ENCODE measurements around the gene GFY.
A peak's percentile ranks its signal among the peaks of the same experiment; 100 is the strongest.
"Not testable (repeated sequence)": the region's sequence is repeated elsewhere in the genome, so short reads cannot be mapped to it uniquely, and the experiment has no call there.

GFY gene

GRCh38 chr19:49441210-49441959 is 16.2 kb downstream of the GFY start, which contains the start of gene SLC17A7:
Gene SLC17A7 (minus strand): TSS chr19:49441527. CDS start chr19:49441379, 148 bp downstream.
- peak within 1 kb of the TSS in 5 of 21 experiments; percentile 10 to 83 (median 48) for H3K27ac ChIP-seq
- peak within 1 kb of the TSS in 5 of 7 experiments; percentile 51 to 75 (median 63) for H3K4me3 ChIP-seq

- peak overlapping the region in 2 of 21 experiments; percentile 10 to 37 for H3K27ac ChIP-seq
- peak overlapping the region in 3 of 7 experiments; percentile 51 to 75 (median 63) for H3K4me3 ChIP-seq
Observed at GRCh38 chr19:49441960-49442350, 16.8 kb downstream of the GFY start.

GRCh38 chr19:49442354-49442753 is 17.2 kb downstream of the GFY start:
- H3K27ac ChIP-seq, result peak overlapping the region in 9 of 21 experiments; percentile 10 to 83 (median 48)
- H3K4me3 ChIP-seq, result peak overlapping the region; percentile 51 to 75 (median 63)

GRCh38 chr19:49442771-49443365 is 17.7 kb downstream of the GFY start:
- H3K4me3 ChIP-seq, result peak overlapping the region; percentile 51 to 75 (median 63)
- peak overlapping the region in 20 of 21 experiments; percentile 58 to 85 (median 79) for H3K27ac ChIP-seq

- Histone ChIP-seq H3K4me3 (peak overlapping the region; percentile 51 to 75 (median 63)), H3K27ac (peak overlapping the region in 20 of 21 experiments; percentile 58 to 85 (median 79))
Observed at GRCh38 chr19:49443366-49444099, 18.3 kb downstream of the GFY start.

- H3K27ac ChIP-seq, result peak overlapping the region in 2 of 21 experiments; percentile 79 to 80
- not testable (repeated sequence) for H3K4me3 ChIP-seq
Observed at GRCh38 chr19:49444100-49444700, 19.0 kb downstream of the GFY start.

GRCh38 chr19:49445997-49446396 is 20.8 kb downstream of the GFY start:
- Histone ChIP-seq H3K4me3 (no peak overlapping the region), H3K27ac (no peak overlapping the region)

- peak overlapping the region in 3 of 21 experiments; percentile 11 to 41 (median 28) for H3K27ac ChIP-seq
- no peak overlapping the region for H3K4me3 ChIP-seq
Observed at GRCh38 chr19:49447485-49448431, 22.6 kb downstream of the GFY start.

GRCh38 chr19:49448432-49448786 is 23.2 kb downstream of the GFY start:
- Histone ChIP-seq H3K27ac (peak overlapping the region in 1 of 21 experiments; percentile 28), H3K4me3 (no peak overlapping the region)

GRCh38 chr19:49450405-49450804 is 25.2 kb downstream of the GFY start:
- H3K27ac ChIP-seq, result peak overlapping the region in 2 of 21 experiments; percentile 81 to 83
- peak overlapping the region in 2 of 7 experiments; percentile 68 to 89 for H3K4me3 ChIP-seq

GRCh38 chr19:49451430-49452181 is 26.4 kb downstream of the GFY start, which contains the start of gene PIH1D1:
Gene PIH1D1 (minus strand): TSS chr19:49451814. CDS start chr19:49451574, 240 bp downstream.
- Histone ChIP-seq H3K27ac (peak within 1 kb of the TSS in 20 of 21 experiments; percentile 80 to 98 (median 95)), H3K4me3 (peak within 1 kb of the TSS; percentile 63 to 93 (median 81))

- H3K27ac ChIP-seq, result peak within 1 kb of the TSS; percentile 59 to 98 (median 95)
- H3K4me3 ChIP-seq, result peak within 1 kb of the TSS; percentile 42 to 58 (median 53)
Observed at GRCh38 chr19:49453013-49453756, 28.0 kb downstream of the GFY start, which contains the start of gene ALDH16A1. Gene ALDH16A1 (plus strand): TSS chr19:49453225. CDS start chr19:49453332, 107 bp downstream.

- Histone ChIP-seq H3K4me3 (peak overlapping the region; percentile 42 to 58 (median 53)), H3K27ac (peak overlapping the region; percentile 59 to 98 (median 95))
Observed at GRCh38 chr19:49453757-49454240, 28.6 kb downstream of the GFY start.

GRCh38 chr19:49455773-49456172 is 30.6 kb downstream of the GFY start:
- peak overlapping the region in 18 of 21 experiments; percentile 2 to 80 (median 54) for H3K27ac ChIP-seq

GRCh38 chr19:49456326-49456725 is 31.1 kb downstream of the GFY start:
- Histone ChIP-seq H3K4me3 (no peak overlapping the region), H3K27ac (peak overlapping the region in 17 of 21 experiments; percentile 21 to 80 (median 58))

More at GRCh38 chr19:49455773-49456172, 30.6 kb downstream of the GFY start:
- no peak overlapping the region for H3K4me3 ChIP-seq

- peak overlapping the region in 20 of 21 experiments; percentile 11 to 88 (median 63) for H3K27ac ChIP-seq
Observed at GRCh38 chr19:49458567-49458903, 33.3 kb downstream of the GFY start.

GRCh38 chr19:49459388-49459787 is 34.2 kb downstream of the GFY start:
- H3K4me3 ChIP-seq, result no peak overlapping the region
- peak overlapping the region in 3 of 21 experiments; percentile 22 to 80 (median 65) for H3K27ac ChIP-seq

More at GRCh38 chr19:49458567-49458903, 33.3 kb downstream of the GFY start:
- H3K4me3 ChIP-seq, result no peak overlapping the region

Data from skin epidermis (tissue), 12 donors.